BLaER1 treated with 17β-estradiol and CSF1 and Interleukin-3, amounts not matched to agents 10 nM and 100 nM (cell line): ENCODE results near the gene DDX6.
"Not testable (repeated sequence)": the region's sequence is repeated elsewhere in the genome, so short reads cannot be mapped to it uniquely, and the experiment has no call there.

Experiments
- H3K27ac ChIP-seq, 11 experiments: shearing (Covaris generic); formaldehyde crosslinking; 2 replicates each; pipeline ENCODE4 v1.8.1; 2022
- H3K27me3 ChIP-seq, 11 experiments: shearing (Covaris generic); formaldehyde crosslinking; 2 replicates each; pipeline ENCODE4 v1.8.1; 2022
- H3K36me3 ChIP-seq, 11 experiments: shearing (Covaris generic); formaldehyde crosslinking; 2 replicates each; pipeline ENCODE4 v1.8.1; 2022
- H3K4me1 ChIP-seq, 10 experiments: shearing (Covaris generic); formaldehyde crosslinking; 2 replicates each; pipeline ENCODE4 v1.8.1; 2022
- H3K4me2 ChIP-seq, 11 experiments: shearing (Covaris generic); formaldehyde crosslinking; 2 replicates each; pipeline ENCODE4 v1.8.1; 2022
- H3K4me3 ChIP-seq, 10 experiments: shearing (Covaris generic); formaldehyde crosslinking; 2 replicates each; pipeline ENCODE4 v1.8.1; 2022
- H3K9ac ChIP-seq, 11 experiments: shearing (Covaris generic); formaldehyde crosslinking; 2 replicates each; pipeline ENCODE4 v1.8.1; 2022
- H3K9me3 ChIP-seq, 11 experiments: shearing (Covaris generic); formaldehyde crosslinking; replicated peaks in 1 of 11; 2 replicates each; pipeline ENCODE4 v1.8.1; 2022
- H4K20me1 ChIP-seq, 11 experiments: shearing (Covaris generic); formaldehyde crosslinking; 2 replicates each; pipeline ENCODE4 v1.8.1; 2022
- Cebpa-rat ChIP-seq, 11 experiments: shearing (Covaris generic); IDR thresholded peaks; 2 replicates each; pipeline ENCODE4 v1.8.1; 2022

Gene DDX6

GRCh38 chr11:118791111-118791960 lies at the start of gene DDX6:
Gene DDX6, minus strand, starts transcription at chr11:118791164. Its CDS starts 4,913 bp downstream, at chr11:118786251.
- TF ChIP-seq Cebpa-rat (IDR thresholded peaks at IDR 0.05) = peak in 1 of 11 experiments; percentile 41; a peak in 1 of 22 replicates
- no peaks in the 10 kb centered on the region for H3K27me3 ChIP-seq
- peak within 1 kb of the TSS; percentile 90 to 99 (median 94) for H3K4me2 ChIP-seq
- H4K20me1 ChIP-seq = peaks cover 36 to 40% (median 38%) of the 10 kb centered on the region in 11 experiments
- peak within 1 kb of the TSS; percentile 94 to 100 (median 99) for H3K9ac ChIP-seq
- H3K4me3 ChIP-seq = peak within 1 kb of the TSS; percentile 76 to 98 (median 96)
- H3K27ac ChIP-seq = peak within 1 kb of the TSS; percentile 97 to 100 (median 99)
- peaks cover 35 to 45% (median 40%) of the 10 kb centered on the region in 10 experiments for H3K4me1 ChIP-seq
- no peaks in the 10 kb centered on the region for H3K9me3 ChIP-seq
- H3K36me3 ChIP-seq = peaks cover under 1 to 29% (median 23%) of the 10 kb centered on the region in 11 experiments; a peak in 21 of 22 replicates

GRCh38 chr11:118838905-118839553 lies 48.1 kb upstream of the DDX6 start:
- Histone ChIP-seq H3K9me3 (peaks cover 0 to 14% (median 6%) of the 10 kb centered on the region in 11 experiments; a peak in 8 of 22 replicates), H3K4me1 (peaks cover 12 to 65% (median 32%) of the 10 kb centered on the region in 10 experiments), H3K9ac (peak overlapping the region in 2 of 11 experiments; percentile 20 to 23; a peak in 2 of 22 replicates), H4K20me1 (no peaks in the 10 kb centered on the region), H3K4me2 (peak overlapping the region in 9 of 11 experiments; percentile 12 to 71 (median 51); a peak in 13 of 22 replicates), H3K4me3 (no peak overlapping the region), H3K36me3 (no peaks in the 10 kb centered on the region), H3K27me3 (no peaks in the 10 kb centered on the region), H3K27ac (peak overlapping the region in 5 of 11 experiments; percentile 18 to 58 (median 31); a peak in 8 of 22 replicates)
- TF ChIP-seq Cebpa-rat (IDR thresholded peaks at IDR 0.05) = peak in 1 of 11 experiments; percentile 39; a peak in 1 of 22 replicates

DNA sequence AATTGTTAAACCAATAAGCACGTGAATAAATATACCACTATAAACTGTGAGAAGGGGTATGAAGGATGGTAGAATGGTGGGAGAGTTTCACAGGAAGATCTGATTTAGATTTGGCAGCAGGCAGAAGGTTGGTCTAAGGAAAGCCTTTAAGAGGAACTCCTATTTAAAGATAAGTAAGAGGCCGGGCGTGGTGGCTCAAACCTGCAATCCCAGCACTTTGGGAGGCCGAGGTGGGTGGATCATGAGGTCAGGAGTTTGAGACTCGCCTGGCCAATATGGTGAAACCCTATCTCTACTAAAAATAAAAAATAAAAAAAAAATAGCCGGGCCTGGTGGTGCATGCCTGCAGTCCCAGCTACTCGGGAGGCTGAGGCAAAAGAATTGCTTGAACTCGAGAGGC lies 46.9 kb upstream of the DDX6 start:
- TF ChIP-seq Cebpa-rat (IDR thresholded peaks at IDR 0.05) = no peak

DNA sequence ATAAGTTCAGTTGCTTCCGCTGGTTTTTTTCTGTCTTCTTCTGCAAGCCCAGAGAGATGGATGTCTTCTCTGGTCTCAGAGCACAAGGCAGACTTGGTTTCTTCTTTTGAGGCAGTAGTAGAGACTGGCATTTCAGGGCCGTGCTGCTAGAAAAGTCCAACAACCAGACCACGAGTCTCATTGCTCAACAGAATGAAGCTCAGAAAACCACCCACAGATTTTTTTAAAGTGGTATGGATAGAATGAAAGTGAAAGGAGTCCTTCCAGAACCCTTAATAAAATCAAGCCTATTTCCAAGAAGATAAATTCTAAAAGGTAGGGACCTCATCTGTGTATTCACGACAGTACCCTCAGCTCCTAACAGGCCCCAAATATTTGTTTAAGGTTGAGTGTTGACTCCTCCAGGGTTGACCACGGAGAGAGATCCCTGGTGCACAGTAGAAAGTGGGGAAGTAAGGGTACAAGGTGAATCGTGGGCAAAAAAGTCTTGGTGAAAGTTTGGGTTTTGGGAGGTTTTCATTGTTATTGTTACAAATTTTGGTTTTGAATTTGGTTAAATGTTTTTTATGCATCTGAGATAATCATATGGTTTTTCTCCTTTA lies 43.6 kb upstream of the DDX6 start:
- TF ChIP-seq Cebpa-rat (IDR thresholded peaks at IDR 0.05) = peak in 1 of 11 experiments; percentile 13; a peak in 2 of 22 replicates
- Histone ChIP-seq H3K27me3 (no peaks in the 10 kb centered on the region), H3K36me3 (no peaks in the 10 kb centered on the region), H3K4me1 (peaks cover 10 to 43% (median 29%) of the 10 kb centered on the region in 10 experiments), H3K9ac (no peak overlapping the region), H3K9me3 (peaks cover 0 to 14% (median 6%) of the 10 kb centered on the region in 11 experiments; a peak in 8 of 22 replicates), H3K27ac (peak overlapping the region in 3 of 11 experiments; percentile 8 to 32 (median 15); a peak in 7 of 22 replicates), H3K4me2 (peak overlapping the region in 9 of 11 experiments; percentile 4 to 63 (median 40); a peak in 15 of 22 replicates), H3K4me3 (no peak overlapping the region; a peak in 1 of 20 replicates), H4K20me1 (no peaks in the 10 kb centered on the region)

More for the DNA sequence above, 46.9 kb upstream of the DDX6 start:
- H3K9me3 ChIP-seq = peaks cover 0 to 14% (median 6%) of the 10 kb centered on the region in 11 experiments; a peak in 8 of 22 replicates
- no peaks in the 10 kb centered on the region for H4K20me1 ChIP-seq
- no peaks in the 10 kb centered on the region for H3K36me3 ChIP-seq
- no peaks in the 10 kb centered on the region for H3K27me3 ChIP-seq
- H3K4me3 ChIP-seq = no peak overlapping the region
- peaks cover 12 to 62% (median 35%) of the 10 kb centered on the region in 10 experiments for H3K4me1 ChIP-seq
- peak overlapping the region in 4 of 11 experiments; percentile 10 to 58 (median 32); a peak in 2 of 22 replicates for H3K27ac ChIP-seq
- peak overlapping the region in 5 of 11 experiments; percentile 51 to 71 (median 62); a peak in 10 of 22 replicates for H3K4me2 ChIP-seq
- no peak overlapping the region; a peak in 1 of 22 replicates for H3K9ac ChIP-seq

GRCh38 chr11:118827118-118827517 lies 36.2 kb upstream of the DDX6 start:
- Histone ChIP-seq H3K4me2 (no peak overlapping the region), H4K20me1 (no peaks in the 10 kb centered on the region), H3K4me3 (no peak overlapping the region), H3K27ac (no peak overlapping the region), H3K9me3 (no peaks in the 10 kb centered on the region), H3K9ac (no peak overlapping the region), H3K27me3 (no peaks in the 10 kb centered on the region), H3K4me1 (0 out of 20 replicates have a peak, but pooled peaks cover 0 to 4% (median 0%) of the 10 kb centered on the region in 10 experiments), H3K36me3 (no peaks in the 10 kb centered on the region)
- TF ChIP-seq Cebpa-rat (IDR thresholded peaks at IDR 0.05) = no peak

DNA sequence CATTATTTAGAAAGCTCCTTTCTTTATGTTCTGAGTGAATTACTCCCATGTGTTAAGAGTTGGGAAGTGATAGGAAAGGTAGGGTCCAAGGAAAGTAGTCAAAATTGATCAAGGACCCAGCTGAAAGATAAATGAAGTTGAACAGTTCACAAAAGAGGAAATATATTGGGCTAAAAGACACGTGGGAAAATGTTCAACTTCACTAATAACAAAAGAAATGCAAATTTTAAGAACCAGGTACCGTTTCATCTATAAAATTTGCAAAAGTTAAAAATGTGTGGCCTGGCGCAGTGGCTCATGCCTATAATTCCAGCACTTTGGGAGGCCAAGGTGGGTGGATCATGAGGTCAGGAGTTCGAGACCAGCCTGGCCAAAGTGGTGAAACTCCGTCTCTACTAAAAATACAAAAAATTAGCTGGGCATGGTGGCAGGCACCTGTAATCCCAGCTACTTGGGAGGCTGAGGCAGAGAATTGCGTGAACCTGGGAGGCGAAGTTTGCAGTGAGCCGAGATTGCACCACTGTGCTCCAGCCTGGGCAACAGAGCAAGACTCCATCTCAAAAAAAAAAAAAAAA lies 32.1 kb upstream of the DDX6 start:
- H3K36me3 ChIP-seq, H3K9ac ChIP-seq, H4K20me1 ChIP-seq, H3K27ac ChIP-seq, H3K9me3 ChIP-seq, H3K27me3 ChIP-seq, H3K4me3 ChIP-seq, H3K4me2 ChIP-seq: not testable (repeated sequence)
- H3K4me1 ChIP-seq = peaks cover 11 to 30% (median 24%) of the 10 kb centered on the region in 10 experiments

DNA sequence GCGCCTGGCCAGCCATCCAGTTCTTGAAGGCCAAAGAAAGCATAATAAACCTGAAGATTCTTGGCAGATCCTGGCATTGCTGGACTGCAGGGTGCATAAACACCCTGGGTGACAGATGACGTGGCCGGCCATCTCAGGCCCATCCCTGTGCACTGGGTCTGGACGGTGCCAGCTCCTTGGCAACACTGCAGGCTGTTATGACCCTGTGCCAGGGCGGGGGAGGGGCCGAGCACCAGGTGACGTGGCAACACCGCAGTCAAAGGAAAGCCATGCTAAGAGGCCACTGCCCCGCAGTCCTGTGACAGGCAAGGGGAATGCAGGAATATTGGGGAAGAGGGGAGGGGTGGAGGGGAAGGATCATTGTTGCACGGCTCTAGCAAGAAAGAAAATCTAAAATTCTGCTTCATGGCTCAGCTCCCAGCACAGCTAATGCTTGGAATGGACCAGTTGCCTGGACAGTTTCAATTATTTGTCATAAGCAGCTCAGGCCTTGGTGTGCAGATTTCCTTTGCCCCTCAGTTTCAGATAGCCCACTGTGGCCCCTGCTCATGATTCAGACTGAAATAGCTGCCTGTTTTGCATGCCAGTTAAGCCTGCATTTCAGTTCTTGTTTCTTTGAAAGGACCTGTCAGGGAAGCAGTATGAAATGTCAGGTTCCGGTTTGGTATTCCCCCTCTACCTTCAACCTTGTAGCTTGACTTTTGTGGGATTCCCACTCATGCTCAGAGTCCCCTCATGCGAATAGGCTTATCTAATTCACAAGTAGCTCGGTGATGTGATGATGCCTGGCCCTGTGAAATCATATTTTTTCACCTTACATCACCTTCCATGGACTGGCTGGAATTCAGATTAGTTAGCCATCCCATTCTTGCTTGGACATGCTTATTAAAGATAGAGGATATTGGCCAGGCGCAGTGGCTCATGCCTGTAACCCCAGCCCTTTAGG lies 29.7 kb upstream of the DDX6 start:
- Histone ChIP-seq H3K36me3 (no peaks in the 10 kb centered on the region), H4K20me1 (no peaks in the 10 kb centered on the region), H3K4me3 (no peak overlapping the region), H3K9ac (peak overlapping the region in 2 of 11 experiments; percentile 15 to 30; a peak in 2 of 22 replicates), H3K27me3 (no peaks in the 10 kb centered on the region), H3K4me1 (peaks cover 11 to 30% (median 24%) of the 10 kb centered on the region in 10 experiments), H3K27ac (0 out of 22 replicates have a peak overlapping the region, but pooled peaks of 1 of the 11 experiments have one; percentile 4), H3K9me3 (no peaks in the 10 kb centered on the region), H3K4me2 (peak overlapping the region; percentile 26 to 79 (median 65); a peak in 21 of 22 replicates)
- no peak for TF ChIP-seq Cebpa-rat (IDR thresholded peaks at IDR 0.05)

- Histone ChIP-seq H3K9ac (0 out of 22 replicates have a peak overlapping the region, but pooled peaks of 1 of the 11 experiments have one; percentile 15), H3K4me1 (peaks cover 11 to 30% (median 24%) of the 10 kb centered on the region in 10 experiments), H3K4me2 (peak overlapping the region; percentile 26 to 79 (median 65); a peak in 14 of 22 replicates)
- H3K9me3 ChIP-seq, H3K27ac ChIP-seq, H3K36me3 ChIP-seq, H4K20me1 ChIP-seq, H3K4me3 ChIP-seq, H3K27me3 ChIP-seq: not testable (repeated sequence)
These were observed 29.0 kb upstream of the DDX6 start for GRCh38 chr11:118820025-118820379.
